SK-N-SH treated with all-trans-retinoic acid at 6 μM for 48 hours (cell line): ENCODE data around the gene PLCZ1.

Experiments
- ARNTL ChIP-seq: fragments of 450-650 bp; formaldehyde crosslinking; IDR thresholded peaks from 2 replicates; pipeline ENCODE4 v1.5.0; 2020; ENCODE audit warnings: low read depth, mild to moderate bottlenecking, moderate library complexity, borderline replicate concordance
- GLIS3 ChIP-seq: fragments of 250-450 bp; sonication (Bioruptor Pico); IDR thresholded peaks from 2 replicates; pipeline ENCODE4 v1.5.0; 2020; ENCODE audit warnings: mild to moderate bottlenecking, moderate library complexity
- ISL1 ChIP-seq: fragments of 250-450 bp; sonication (Bioruptor Pico); IDR thresholded peaks from 2 replicates; pipeline ENCODE4 v2.1.2; 2022; ENCODE audit warnings: mild to moderate bottlenecking, moderate library complexity
- OSR1 ChIP-seq: fragments of 250-450 bp; sonication (Bioruptor Pico); IDR thresholded peaks from 2 replicates; pipeline ENCODE4 v1.8.0; 2022; ENCODE audit warnings: moderate library complexity, mild to moderate bottlenecking, inconsistent platforms
- PPARA ChIP-seq: fragments of 250-450 bp; sonication (Bioruptor Pico); IDR thresholded peaks from 2 replicates; pipeline ENCODE4 v1.5.0; 2020; ENCODE audit warnings: mild to moderate bottlenecking, borderline replicate concordance
- RARB ChIP-seq: fragments of 250-450 bp; sonication (Bioruptor Pico); IDR thresholded peaks from 2 replicates; pipeline ENCODE4 v1.8.0; 2021; ENCODE audit warnings: mild to moderate bottlenecking, moderate library complexity
- TCF4 ChIP-seq: fragments of 250-450 bp; sonication (Bioruptor Pico); IDR thresholded peaks from 2 replicates; pipeline ENCODE4 v1.8.0; 2021; ENCODE audit warnings: mild to moderate bottlenecking, moderate library complexity, borderline replicate concordance
- TSHZ2 ChIP-seq: fragments of 250-450 bp; sonication (Bioruptor Pico); IDR thresholded peaks from 2 replicates; pipeline ENCODE4 v1.5.0; 2020; ENCODE audit warnings: mild to moderate bottlenecking, moderate library complexity
- ZC3H10 ChIP-seq: fragments of 250-450 bp; sonication (Bioruptor Pico); IDR thresholded peaks from 2 replicates; pipeline ENCODE4 v1.5.1; 2021; ENCODE audit warnings: mild to moderate bottlenecking, moderate library complexity
- ZNF565 ChIP-seq: fragments of 450-650 bp; formaldehyde crosslinking; conservative IDR thresholded peaks from 2 replicates; pipeline ENCODE4 v1.5.0; 2020; ENCODE audit warnings: low read depth, mild to moderate bottlenecking, moderate library complexity
- TF ChIP-seq, protein P1 (sequence below): fragments of 250-450 bp; sonication (Bioruptor Pico); IDR thresholded peaks from 2 replicates; pipeline ENCODE4 v1.8.0; 2020; ENCODE audit warnings: mild to moderate bottlenecking, moderate library complexity, borderline replicate concordance
- TF ChIP-seq, protein P2 (sequence below): fragments of 250-450 bp; sonication (Bioruptor Pico); IDR thresholded peaks from 2 replicates; pipeline ENCODE4 v1.8.0; 2021; ENCODE audit warnings: low read depth, mild to moderate bottlenecking, moderate library complexity, borderline replicate concordance
- TF ChIP-seq, protein P3 (sequence below): fragments of 250-450 bp; sonication (Bioruptor Pico); IDR thresholded peaks from 2 replicates; pipeline ENCODE4 v1.5.1; 2020; ENCODE audit warnings: low read depth, mild to moderate bottlenecking, moderate library complexity

DNA sequence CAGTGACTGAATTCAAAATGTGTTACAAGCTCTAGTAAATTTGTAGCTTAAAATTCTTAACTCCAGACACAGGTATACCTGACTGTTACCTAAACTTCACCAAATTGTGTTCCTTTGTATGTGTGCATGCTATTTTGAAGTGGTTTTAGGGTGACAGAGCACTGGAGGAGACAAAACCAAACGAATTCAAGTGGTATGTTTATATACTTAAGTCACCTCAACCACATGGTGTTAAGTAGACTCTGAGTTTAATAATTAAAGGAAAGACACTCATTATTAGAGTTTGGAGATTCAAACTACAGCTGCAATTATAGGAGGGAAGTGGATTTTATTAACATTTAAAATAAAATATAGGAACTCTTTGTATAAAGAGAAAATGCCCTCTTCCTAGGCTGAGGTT, 84.3 kb downstream of the PLCZ1 start:
- TF ChIP-seq GLIS3 (CRISPR knock-in tag) (no peak), TCF4 (CRISPR knock-in tag) (no peak), ISL1 (CRISPR knock-in tag) (no peak), RARB (CRISPR knock-in tag) (no peak), TSHZ2 (CRISPR knock-in tag) (no peak), PPARA (no peak), ARNTL (no peak), ZC3H10 (no peak), OSR1 (CRISPR knock-in tag) (no peak), ZNF565 (CRISPR knock-in tag) (no peak)
- TF ChIP-seq, protein P1, sequence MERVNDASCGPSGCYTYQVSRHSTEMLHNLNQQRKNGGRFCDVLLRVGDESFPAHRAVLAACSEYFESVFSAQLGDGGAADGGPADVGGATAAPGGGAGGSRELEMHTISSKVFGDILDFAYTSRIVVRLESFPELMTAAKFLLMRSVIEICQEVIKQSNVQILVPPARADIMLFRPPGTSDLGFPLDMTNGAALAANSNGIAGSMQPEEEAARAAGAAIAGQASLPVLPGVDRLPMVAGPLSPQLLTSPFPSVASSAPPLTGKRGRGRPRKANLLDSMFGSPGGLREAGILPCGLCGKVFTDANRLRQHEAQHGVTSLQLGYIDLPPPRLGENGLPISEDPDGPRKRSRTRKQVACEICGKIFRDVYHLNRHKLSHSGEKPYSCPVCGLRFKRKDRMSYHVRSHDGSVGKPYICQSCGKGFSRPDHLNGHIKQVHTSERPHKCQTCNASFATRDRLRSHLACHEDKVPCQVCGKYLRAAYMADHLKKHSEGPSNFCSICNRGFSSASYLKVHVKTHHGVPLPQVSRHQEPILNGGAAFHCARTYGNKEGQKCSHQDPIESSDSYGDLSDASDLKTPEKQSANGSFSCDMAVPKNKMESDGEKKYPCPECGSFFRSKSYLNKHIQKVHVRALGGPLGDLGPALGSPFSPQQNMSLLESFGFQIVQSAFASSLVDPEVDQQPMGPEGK (CRISPR knock-in tag): no peak
- TF ChIP-seq, protein P2, sequence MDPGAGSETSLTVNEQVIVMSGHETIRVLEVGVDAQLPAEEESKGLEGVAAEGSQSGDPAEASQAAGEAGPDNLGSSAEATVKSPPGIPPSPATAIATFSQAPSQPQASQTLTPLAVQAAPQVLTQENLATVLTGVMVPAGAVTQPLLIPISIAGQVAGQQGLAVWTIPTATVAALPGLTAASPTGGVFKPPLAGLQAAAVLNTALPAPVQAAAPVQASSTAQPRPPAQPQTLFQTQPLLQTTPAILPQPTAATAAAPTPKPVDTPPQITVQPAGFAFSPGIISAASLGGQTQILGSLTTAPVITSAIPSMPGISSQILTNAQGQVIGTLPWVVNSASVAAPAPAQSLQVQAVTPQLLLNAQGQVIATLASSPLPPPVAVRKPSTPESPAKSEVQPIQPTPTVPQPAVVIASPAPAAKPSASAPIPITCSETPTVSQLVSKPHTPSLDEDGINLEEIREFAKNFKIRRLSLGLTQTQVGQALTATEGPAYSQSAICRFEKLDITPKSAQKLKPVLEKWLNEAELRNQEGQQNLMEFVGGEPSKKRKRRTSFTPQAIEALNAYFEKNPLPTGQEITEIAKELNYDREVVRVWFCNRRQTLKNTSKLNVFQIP (CRISPR knock-in tag): no peak
- TF ChIP-seq, protein P3, sequence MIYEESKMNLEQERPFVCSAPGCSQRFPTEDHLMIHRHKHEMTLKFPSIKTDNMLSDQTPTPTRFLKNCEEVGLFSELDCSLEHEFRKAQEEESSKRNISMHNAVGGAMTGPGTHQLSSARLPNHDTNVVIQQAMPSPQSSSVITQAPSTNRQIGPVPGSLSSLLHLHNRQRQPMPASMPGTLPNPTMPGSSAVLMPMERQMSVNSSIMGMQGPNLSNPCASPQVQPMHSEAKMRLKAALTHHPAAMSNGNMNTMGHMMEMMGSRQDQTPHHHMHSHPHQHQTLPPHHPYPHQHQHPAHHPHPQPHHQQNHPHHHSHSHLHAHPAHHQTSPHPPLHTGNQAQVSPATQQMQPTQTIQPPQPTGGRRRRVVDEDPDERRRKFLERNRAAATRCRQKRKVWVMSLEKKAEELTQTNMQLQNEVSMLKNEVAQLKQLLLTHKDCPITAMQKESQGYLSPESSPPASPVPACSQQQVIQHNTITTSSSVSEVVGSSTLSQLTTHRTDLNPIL: no peak
